Measurements from ENCODE around the gene NUDT6.

The NUDT6 gene

DNA sequence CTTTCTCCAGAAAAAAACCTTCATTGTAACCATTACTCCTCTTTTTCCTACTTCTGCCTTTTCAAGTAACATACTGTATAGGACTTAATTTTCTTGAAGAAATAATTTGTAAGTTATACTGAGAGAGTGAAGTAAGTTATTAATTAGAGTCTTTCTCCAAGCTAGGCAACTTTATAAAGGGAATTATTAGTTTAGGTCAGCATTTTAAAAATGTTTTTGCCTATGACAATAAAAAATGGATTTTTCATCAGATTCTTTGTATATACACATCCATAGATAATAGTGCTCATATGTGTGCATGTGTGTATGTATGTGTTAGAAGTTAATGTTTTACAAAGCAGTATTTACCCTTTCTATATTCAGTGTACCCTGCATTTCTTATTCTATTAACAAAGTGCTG lies 10.4 kb upstream of the NUDT6 start:
- no peak overlapping the region for H3K4me3 ChIP-seq (ENCODE audit: low read length)
- TF ChIP-seq, protein P1, sequence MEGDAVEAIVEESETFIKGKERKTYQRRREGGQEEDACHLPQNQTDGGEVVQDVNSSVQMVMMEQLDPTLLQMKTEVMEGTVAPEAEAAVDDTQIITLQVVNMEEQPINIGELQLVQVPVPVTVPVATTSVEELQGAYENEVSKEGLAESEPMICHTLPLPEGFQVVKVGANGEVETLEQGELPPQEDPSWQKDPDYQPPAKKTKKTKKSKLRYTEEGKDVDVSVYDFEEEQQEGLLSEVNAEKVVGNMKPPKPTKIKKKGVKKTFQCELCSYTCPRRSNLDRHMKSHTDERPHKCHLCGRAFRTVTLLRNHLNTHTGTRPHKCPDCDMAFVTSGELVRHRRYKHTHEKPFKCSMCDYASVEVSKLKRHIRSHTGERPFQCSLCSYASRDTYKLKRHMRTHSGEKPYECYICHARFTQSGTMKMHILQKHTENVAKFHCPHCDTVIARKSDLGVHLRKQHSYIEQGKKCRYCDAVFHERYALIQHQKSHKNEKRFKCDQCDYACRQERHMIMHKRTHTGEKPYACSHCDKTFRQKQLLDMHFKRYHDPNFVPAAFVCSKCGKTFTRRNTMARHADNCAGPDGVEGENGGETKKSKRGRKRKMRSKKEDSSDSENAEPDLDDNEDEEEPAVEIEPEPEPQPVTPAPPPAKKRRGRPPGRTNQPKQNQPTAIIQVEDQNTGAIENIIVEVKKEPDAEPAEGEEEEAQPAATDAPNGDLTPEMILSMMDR (conservative IDR thresholded peaks at IDR 0.05; ENCODE audit: low read depth, low read length), result no peak
- no peak for DNase-seq (ENCODE audit: low read depth)

DNA sequence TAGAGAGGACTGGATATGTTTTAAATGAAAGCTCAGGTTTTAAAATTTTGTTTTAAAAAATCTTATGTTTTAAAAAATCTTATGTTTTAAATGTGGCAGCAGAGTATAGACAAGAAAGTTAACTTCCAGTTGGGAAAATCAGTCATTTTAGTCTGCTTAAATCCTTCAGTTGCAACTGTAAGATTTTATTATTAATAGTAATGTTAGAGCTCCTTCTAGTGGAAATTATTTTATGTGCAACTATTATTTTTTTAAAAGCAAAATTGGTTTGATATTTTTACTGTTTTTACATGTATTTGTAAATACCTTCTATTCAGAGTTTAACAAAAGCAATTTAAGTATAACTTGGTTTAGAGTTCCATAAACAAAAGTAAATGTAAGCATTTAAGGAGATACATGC lies 8.5 kb upstream of the NUDT6 start:
- no peak overlapping the region for H3K4me3 ChIP-seq (ENCODE audit: low read length)
- TF ChIP-seq, protein P1 (conservative IDR thresholded peaks at IDR 0.05; ENCODE audit: low read depth, low read length), result peak; percentile 12
- no peak for DNase-seq (ENCODE audit: low read depth)

DNA sequence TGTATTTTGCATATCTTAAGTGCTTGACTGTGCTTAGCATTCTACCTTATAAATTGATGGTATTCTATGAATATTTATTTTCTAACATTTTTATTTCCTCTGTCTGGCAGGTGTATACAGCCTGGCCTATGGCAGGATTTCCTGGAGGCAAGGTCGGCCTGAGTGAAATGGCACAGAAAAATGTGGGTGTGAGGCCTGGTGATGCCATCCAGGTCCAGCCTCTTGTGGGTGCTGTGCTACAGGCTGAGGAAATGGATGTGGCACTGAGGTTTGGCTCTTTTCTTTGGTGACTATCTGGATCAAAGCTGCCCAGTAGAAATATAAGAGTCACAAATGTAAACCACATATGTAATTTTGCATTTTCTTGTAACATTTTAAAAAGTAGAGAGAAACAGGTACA lies 6.5 kb upstream of the NUDT6 start:
- DNase-seq (ENCODE audit: low read depth), result no peak
- TF ChIP-seq, protein P1 (conservative IDR thresholded peaks at IDR 0.05; ENCODE audit: low read depth, low read length), result no peak
- H3K4me3 ChIP-seq (ENCODE audit: low read length), result no peak overlapping the region

DNA sequence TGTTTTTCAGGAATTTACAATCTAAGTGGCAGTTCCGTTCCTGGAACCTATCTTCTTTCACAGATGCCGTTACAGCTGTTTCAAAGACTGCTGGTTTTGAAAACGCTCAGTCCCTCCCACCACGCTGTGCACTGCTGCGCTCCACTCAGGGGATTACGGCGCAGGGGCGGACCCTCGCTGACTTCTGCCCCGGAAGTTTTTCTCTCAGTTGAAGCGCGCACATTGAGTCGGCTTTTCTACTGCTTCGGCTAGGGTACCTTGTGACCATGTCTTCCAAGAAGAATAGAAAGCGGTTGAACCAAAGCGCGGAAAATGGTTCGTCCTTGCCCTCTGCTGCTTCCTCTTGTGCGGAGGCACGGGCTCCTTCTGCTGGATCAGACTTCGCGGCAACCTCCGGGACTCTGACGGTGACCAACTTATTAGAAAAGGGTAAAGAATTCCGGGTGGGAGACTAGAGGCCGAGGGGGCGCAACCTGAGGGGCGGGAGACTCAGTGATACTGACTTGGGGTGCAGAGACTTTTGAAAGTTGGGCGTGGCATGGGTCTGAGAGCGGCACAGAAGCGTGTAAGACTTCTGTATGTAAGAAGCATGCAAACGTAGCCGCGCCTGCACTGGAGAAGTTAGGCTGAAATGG lies 597 bp upstream of the NUDT6 start:
- TF ChIP-seq, protein P1 (conservative IDR thresholded peaks at IDR 0.05; ENCODE audit: low read depth, low read length), result no peak
- peak; percentile 70 for DNase-seq (ENCODE audit: low read depth)
- peak overlapping the region; percentile 92 for H3K4me3 ChIP-seq (ENCODE audit: low read length)

DNA sequence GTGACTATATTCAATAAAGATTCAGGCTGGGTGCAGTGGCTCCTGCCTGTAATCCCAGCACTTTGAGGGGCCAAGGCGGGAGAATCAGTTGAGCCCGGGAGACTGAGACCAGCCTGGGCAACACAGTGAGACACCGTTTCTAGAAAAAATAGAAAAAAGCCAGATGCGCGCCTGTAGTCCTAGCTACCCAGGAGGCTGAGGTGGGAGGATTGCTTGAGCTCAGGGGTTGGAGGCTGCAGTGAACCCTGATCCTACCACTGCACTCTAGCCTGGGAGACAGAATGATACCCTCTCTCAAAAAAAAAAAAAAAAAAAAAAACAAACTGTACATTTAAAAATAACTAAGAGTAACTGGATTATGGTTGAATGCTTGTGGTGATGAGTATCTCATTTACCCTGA lies 1.1 kb downstream of the NUDT6 start:
- no peak for DNase-seq (ENCODE audit: low read depth)
- TF ChIP-seq, protein P1 (conservative IDR thresholded peaks at IDR 0.05; ENCODE audit: low read depth, low read length), result no peak
- peak overlapping the region; percentile 92 for H3K4me3 ChIP-seq (ENCODE audit: low read length)

DNA sequence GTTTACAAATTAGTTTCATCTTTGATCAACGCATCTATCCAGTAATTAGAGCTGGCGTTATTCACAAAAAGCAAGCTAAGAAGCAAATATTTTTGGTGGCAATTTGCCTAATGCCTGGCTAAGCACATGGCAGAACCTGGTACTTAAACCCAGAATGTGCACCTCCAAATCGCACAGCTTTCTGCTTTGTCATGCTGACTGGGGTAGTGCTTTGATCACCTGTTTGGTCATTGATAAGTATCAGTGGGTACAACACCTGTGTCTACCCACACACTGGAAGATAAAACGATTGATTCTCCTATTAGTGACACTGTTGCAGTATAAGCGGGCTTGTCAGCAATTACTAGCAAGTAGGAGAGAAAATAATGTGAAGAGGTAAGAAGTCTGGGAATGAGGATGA lies 1.9 kb downstream of the NUDT6 start:
- H3K4me3 ChIP-seq (ENCODE audit: low read length), result no peak overlapping the region
- TF ChIP-seq, protein P1 (conservative IDR thresholded peaks at IDR 0.05; ENCODE audit: low read depth, low read length), result no peak
- no peak for DNase-seq (ENCODE audit: low read depth)

DNA sequence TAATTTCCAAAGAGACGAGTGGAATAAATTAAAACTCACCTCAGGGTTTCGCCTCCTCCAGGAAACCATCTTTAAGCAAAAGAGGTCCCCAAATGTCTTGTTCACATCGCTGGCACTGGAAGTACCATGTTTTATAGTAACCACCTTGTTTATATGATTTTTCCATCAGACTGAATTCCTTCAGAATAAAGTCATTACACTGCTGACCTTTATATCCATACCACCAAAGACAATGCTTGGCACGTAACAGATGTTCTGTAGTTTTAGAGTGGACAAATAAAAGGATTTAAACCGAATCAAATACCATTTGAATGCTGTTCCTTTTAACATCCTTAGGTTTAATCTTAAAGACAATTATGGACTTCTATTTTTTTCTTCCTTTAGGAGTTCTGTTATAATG lies 4.7 kb downstream of the NUDT6 start:
- no peak overlapping the region for H3K4me3 ChIP-seq (ENCODE audit: low read length)
- TF ChIP-seq, protein P1 (conservative IDR thresholded peaks at IDR 0.05; ENCODE audit: low read depth, low read length), result no peak
- no peak for DNase-seq (ENCODE audit: low read depth)

All from retinal pigment epithelial cell (primary cell).